Brain microvascular endothelial cell (primary cell): ENCODE data around the gene ENO1.

ENCODE experiments used
- DNase-seq: peaks from one replicate; pipeline ENCODE4 v3.0.0-alpha.2; 2020
- H3K27ac ChIP-seq: fragments of 250-450 bp; sonication (Bioruptor Pico); 2 replicates; pipeline ENCODE4 v1.5.1; 2020; ENCODE audit warnings: mild to moderate bottlenecking, moderate library complexity
- H3K27me3 ChIP-seq: fragments of 250-450 bp; sonication (Bioruptor Pico); replicated peaks from 2 replicates; pipeline ENCODE4 v1.5.1; 2020; ENCODE audit warnings: mild to moderate bottlenecking
- H3K36me3 ChIP-seq: fragments of 250-450 bp; sonication (Bioruptor Pico); replicated peaks from 2 replicates; pipeline ENCODE4 v1.5.1; 2020; ENCODE audit warnings: mild to moderate bottlenecking
- H3K4me3 ChIP-seq: 2 replicates; pipeline ENCODE4 v1.5.1; 2011; ENCODE audit warnings: low read depth, mild to moderate bottlenecking, control low read depth, low read length, moderate library complexity
- CTCF ChIP-seq: IDR thresholded peaks from 2 replicates; pipeline ENCODE4 v1.5.1; 2011; ENCODE audit warnings: low read depth, mild to moderate bottlenecking, moderate library complexity, low read length, control low read depth, inconsistent platforms; ENCODE audit errors: missing control alignments
- in situ Hi-C: cut with HindIII; loops from 2 replicates; pipeline ENCODE4 v1.10.0; 2017; ENCODE audit warnings: low sequenced_read_pairs, low pct_ligation_motif_present

The ENO1 gene

GRCh38 chr1:8813016-8813763, 65.3 kb downstream of the ENO1 start:
- H3K36me3 ChIP-seq = no peaks in the 10 kb centered on the region
- no peak overlapping the region for H3K4me3 ChIP-seq
- no peak for TF ChIP-seq CTCF
- no peak for DNase-seq
- H3K27ac ChIP-seq = no peak overlapping the region
- no peaks in the 10 kb centered on the region for H3K27me3 ChIP-seq
- in situ Hi-C loops = no loop called here

GRCh38 chr1:8812081-8812480, 66.4 kb downstream of the ENO1 start:
- no peak for TF ChIP-seq CTCF
- H3K27me3 ChIP-seq = no peaks in the 10 kb centered on the region
- in situ Hi-C loops = no loop called here
- DNase-seq = no peak
- no peak overlapping the region for H3K4me3 ChIP-seq
- no peak overlapping the region for H3K27ac ChIP-seq
- no peaks in the 10 kb centered on the region for H3K36me3 ChIP-seq
